Right kidney (tissue), 1 donor: ENCODE measurements around the gene PAK3.

Experiments used
- DNase-seq: peaks from one replicate; pipeline ENCODE4 v3.0.0-alpha.2; 2016

The PAK3 gene

DNA sequence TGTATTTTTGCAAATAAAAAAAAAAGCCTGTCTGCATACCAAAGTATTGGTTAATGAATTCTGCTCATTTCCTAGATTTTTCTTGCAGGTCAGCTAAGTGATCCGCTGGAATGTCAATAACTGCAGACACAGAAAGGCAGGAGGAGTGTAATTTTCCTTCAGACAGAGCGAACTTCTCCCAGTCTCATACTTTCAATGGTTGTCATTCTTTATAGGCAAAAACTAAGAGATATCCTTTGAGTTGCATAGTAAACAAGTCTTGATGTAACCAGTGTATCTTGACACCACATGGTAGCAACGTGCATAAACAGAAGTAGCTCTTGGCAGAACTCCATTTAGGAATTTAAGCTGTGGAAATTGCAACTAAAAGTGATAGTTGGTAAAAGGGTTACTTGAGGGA is 166.1 kb downstream of the PAK3 start:
- DNase-seq, result no peak

GRCh38 chrX:111264385-111264784 is 168.4 kb downstream of the PAK3 start:
- DNase-seq, result no peak

GRCh38 chrX:111265486-111265885 is 169.5 kb downstream of the PAK3 start:
- DNase-seq, result no peak

DNA sequence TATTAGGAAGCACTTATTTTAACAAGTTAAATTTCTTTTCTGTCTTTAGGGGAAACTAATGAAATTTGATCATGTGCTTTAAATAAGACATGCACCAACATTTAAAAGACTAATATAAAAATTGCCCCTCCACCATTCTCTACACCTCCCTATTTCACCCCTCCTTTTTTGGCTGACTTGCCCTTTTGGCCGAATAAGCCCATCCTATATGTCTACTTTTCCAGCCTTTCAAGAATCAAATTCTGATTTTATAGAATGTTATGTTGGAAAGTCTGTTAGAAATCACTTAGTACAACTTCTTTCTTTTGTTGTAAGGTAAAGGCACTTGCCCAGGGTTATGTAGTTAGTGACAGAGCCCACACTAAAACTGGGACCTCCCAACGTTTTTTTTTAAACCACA is 172.5 kb downstream of the PAK3 start:
- DNase-seq, result no peak

DNA sequence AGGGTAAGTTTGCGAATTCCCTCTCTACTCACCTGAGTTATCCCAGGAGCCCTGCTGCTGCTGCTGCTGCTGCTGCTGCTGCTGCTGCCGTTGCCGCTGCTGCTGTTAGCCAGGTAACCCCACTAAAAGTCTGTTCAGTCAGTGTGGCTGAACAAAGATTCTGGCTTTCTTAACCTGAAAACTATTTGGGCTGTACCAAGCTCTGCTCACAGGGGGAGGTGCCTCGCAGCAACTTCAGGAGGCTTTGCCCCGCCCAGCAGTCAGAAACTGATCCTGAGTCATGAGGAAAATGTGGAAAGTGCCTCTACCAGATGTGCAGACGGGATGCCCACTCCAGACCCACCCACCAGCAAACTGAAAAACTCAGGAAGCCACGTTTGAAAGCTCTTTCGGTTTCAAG is 174.3 kb downstream of the PAK3 start, which contains the start of gene CAPN6:
CAPN6 (minus strand) TSS at position 145 of the 400 bp plus-strand sequence. CDS start 6,547 bp downstream, outside the sequence.
- no peak for DNase-seq
